WTC11 (cell line): ENCODE data around the gene MAFB. TPM values are rescaled to one million over a fixed set of nuclear protein-coding genes. Genes with fewer than 3 reads are reported as not detected.

Experiments used
- ATAC-seq: fragments of 200-7000 bp; cut with Tn5 transposase; 2 replicates; pipeline ENCODE4 v1.10.0; 2021; ENCODE audit warnings: mild to moderate bottlenecking, moderate library complexity
- CTCF ChIA-PET: fragments of 300-600 bp; sonication (Branson Sonifier 250); formaldehyde crosslinking; loops from one replicate; lab custom pipeline; 2021; ENCODE audit warnings: antibody characterized with exemption; lab: Charles Lee
- POLR2A ChIA-PET: fragments of 350-600 bp; sonication (Branson Sonifier 250); formaldehyde crosslinking; loops from one replicate; lab custom pipeline; 2021; ENCODE audit warnings: antibody characterized with exemption; lab: Charles Lee
- DNase-seq: peaks from one replicate; pipeline ENCODE4 v3.0.0; 2021; ENCODE audit warnings: low spot score
- H3K27ac Mint-ChIP-seq: 2 replicates; pipeline ENCODE4 v1.8.0; 2021; ENCODE audit warnings: mixed read lengths
- H3K27me3 Mint-ChIP-seq: 2 replicates; pipeline ENCODE4 v1.8.0; 2021; ENCODE audit warnings: low read depth, mild to moderate bottlenecking, moderate library complexity, mixed read lengths
- H3K36me3 Mint-ChIP-seq: 2 replicates; pipeline ENCODE4 v1.8.0; 2021; ENCODE audit warnings: mixed read lengths
- H3K4me1 Mint-ChIP-seq: 2 replicates; pipeline ENCODE4 v1.8.0; 2022; ENCODE audit warnings: mixed read lengths
- H3K4me3 Mint-ChIP-seq: 2 replicates; pipeline ENCODE4 v1.8.0; 2021; ENCODE audit warnings: mild to moderate bottlenecking, moderate library complexity, mixed read lengths
- H3K9me3 Mint-ChIP-seq: 2 replicates; pipeline ENCODE4 v1.8.0; 2021; ENCODE audit warnings: mixed read lengths
- ATF3 ChIP-seq: sonication (generic); formaldehyde crosslinking; conservative IDR thresholded peaks from 2 replicates; pipeline ENCODE4 v1.8.1; 2022; ENCODE audit warnings: mild to moderate bottlenecking, missing genetic modification reagents
- CDX4 ChIP-seq: fragments of 250-450 bp; sonication (Bioruptor Pico); IDR thresholded peaks from 2 replicates; pipeline ENCODE4 v1.9.0; 2021; ENCODE audit warnings: moderate library complexity, mild to moderate bottlenecking, inconsistent platforms, borderline replicate concordance
- CTCF ChIP-seq: fragments of 200-600 bp; IDR thresholded peaks from 2 replicates; pipeline ENCODE4 v1.8.0; 2022; ENCODE audit warnings: antibody characterized with exemption
- E2F5 ChIP-seq: sonication (generic); formaldehyde crosslinking; IDR thresholded peaks from 2 replicates; pipeline ENCODE4 v1.8.1; 2022; ENCODE audit warnings: mild to moderate bottlenecking, moderate library complexity, missing genetic modification reagents
- GABPB1 ChIP-seq: sonication (generic); formaldehyde crosslinking; IDR thresholded peaks from 2 replicates; pipeline ENCODE4 v1.8.1; 2023; ENCODE audit warnings: mild to moderate bottlenecking, missing genetic modification reagents
- MAX ChIP-seq: sonication (generic); formaldehyde crosslinking; IDR thresholded peaks from 2 replicates; pipeline ENCODE4 v1.8.0; 2022; ENCODE audit warnings: mild to moderate bottlenecking, missing genetic modification reagents
- NFATC4 ChIP-seq: fragments of 250-450 bp; sonication (Bioruptor Pico); IDR thresholded peaks from 2 replicates; pipeline ENCODE4 v1.9.0; 2021; ENCODE audit warnings: mild to moderate bottlenecking
- NFE2L1 ChIP-seq: sonication (generic); formaldehyde crosslinking; IDR thresholded peaks from 2 replicates; pipeline ENCODE4 v1.8.1; 2023; ENCODE audit warnings: missing genetic modification reagents
- NR2C2 ChIP-seq: sonication (generic); formaldehyde crosslinking; IDR thresholded peaks from 2 replicates; pipeline ENCODE4 v1.8.0; 2022; ENCODE audit warnings: mild to moderate bottlenecking, missing genetic modification reagents
- PRRX2 ChIP-seq: fragments of 250-450 bp; sonication (Bioruptor Pico); IDR thresholded peaks from 2 replicates; pipeline ENCODE4 v1.8.0; 2021; ENCODE audit warnings: mild to moderate bottlenecking
- SP1 ChIP-seq: sonication (generic); formaldehyde crosslinking; conservative IDR thresholded peaks from 2 replicates; pipeline ENCODE4 v1.8.1; 2022; ENCODE audit warnings: missing genetic modification reagents
- TEAD4 ChIP-seq: sonication (generic); formaldehyde crosslinking; IDR thresholded peaks from 2 replicates; pipeline ENCODE4 v1.8.0; 2022; ENCODE audit warnings: mild to moderate bottlenecking, missing genetic modification reagents
- ZBTB21 ChIP-seq: sonication (generic); formaldehyde crosslinking; IDR thresholded peaks from 2 replicates; pipeline ENCODE4 v1.8.1; 2023; ENCODE audit warnings: mild to moderate bottlenecking, missing genetic modification reagents, borderline replicate concordance
- ZBTB43 ChIP-seq: sonication (generic); formaldehyde crosslinking; IDR thresholded peaks from 2 replicates; pipeline ENCODE4 v1.8.1; 2023; ENCODE audit warnings: mild to moderate bottlenecking, missing genetic modification reagents
- ZNF121 ChIP-seq: sonication (generic); formaldehyde crosslinking; IDR thresholded peaks from 2 replicates; pipeline ENCODE4 v1.8.0; 2023; ENCODE audit warnings: missing genetic modification reagents
- ZNF317 ChIP-seq: sonication (generic); formaldehyde crosslinking; IDR thresholded peaks from 2 replicates; pipeline ENCODE4 v1.8.1; 2023; ENCODE audit warnings: low read depth, mild to moderate bottlenecking, moderate library complexity, missing genetic modification reagents, borderline replicate concordance
- ZNF396 ChIP-seq: fragments of 250-450 bp; sonication (Bioruptor Pico); IDR thresholded peaks from 2 replicates; pipeline ENCODE4 v1.8.0; 2021; ENCODE audit warnings: mild to moderate bottlenecking, moderate library complexity, borderline replicate concordance
- total RNA-seq: library from RNA; stranded (reverse); gene quantifications from 3 replicates; pipeline ENCODE4 v1.2.3, GENCODE V29; 2021

The MAFB gene
- total RNA-seq, 1 experiment from 2014 or later, result 5.3 TPM

GRCh38 chr20:40690836-40691565 lies 2.0 kb upstream of the MAFB start:
- POLR2A ChIA-PET, result no interaction called here
- CTCF ChIA-PET, result interaction anchor here (0.8 to 3.4 kb wide), 4 partner anchors 9 to 247 kb away, joined by 3 to 22 read pairs (median 3); no protein-coding TSS in a partner anchor
- Mint-ChIP-seq H3K4me1 (peaks cover 41% of the 10 kb centered on the region), H3K36me3 (peaks cover 3% of the 10 kb centered on the region; the same call in 1 of the 2 replicates), H3K27ac (no peak overlapping the region)
- DNase-seq (no peak), ATAC-seq (no peak)
- TF ChIP-seq ZNF317 (CRISPR knock-in tag) (no peak), ATF3 (no peak), ZNF396 (CRISPR knock-in tag) (no peak), ZNF121 (CRISPR knock-in tag) (0 out of 2 replicates have a peak, but pooled peaks have one; percentile 23), TEAD4 (no peak), PRRX2 (CRISPR knock-in tag) (no peak)
- TF ChIP-seq, all 79 proteins: peak for 1
- Mint-ChIP-seq H3K27me3 (peaks cover 96% of the 10 kb centered on the region), H3K9me3 (no peaks in the 10 kb centered on the region), H3K4me3 (peak overlapping the region; percentile 78)

GRCh38 chr20:40689943-40690835 lies 1.2 kb upstream of the MAFB start:
- CTCF ChIA-PET, result interaction anchor here (0.6 to 3.4 kb wide), 31 partner anchors 9 to 1578 kb away, joined by 3 to 22 read pairs (median 4); no protein-coding TSS in a partner anchor
- ATAC-seq (peak; percentile 55), DNase-seq (peak; percentile 95)
- peaks cover 96% of the 10 kb centered on the region for H3K27me3 Mint-ChIP-seq
- peaks cover 41% of the 10 kb centered on the region for H3K4me1 Mint-ChIP-seq
- H3K9me3 Mint-ChIP-seq, result no peaks in the 10 kb centered on the region
- H3K36me3 Mint-ChIP-seq, result peaks cover 3% of the 10 kb centered on the region; the same call in 1 of the 2 replicates
- no peak overlapping the region for H3K27ac Mint-ChIP-seq
- TF ChIP-seq NFATC4 (CRISPR knock-in tag) (no peak), GABPB1 (CRISPR knock-in tag) (0 out of 2 replicates have a peak, but pooled peaks have one; percentile 16), ZNF317 (CRISPR knock-in tag) (0 out of 2 replicates have a peak, but pooled peaks have one; percentile 26), E2F5 (CRISPR knock-in tag) (0 out of 2 replicates have a peak, but pooled peaks have one; percentile 15), NFE2L1 (0 out of 2 replicates have a peak, but pooled peaks have one; percentile 35), ZBTB21 (CRISPR knock-in tag) (0 out of 2 replicates have a peak, but pooled peaks have one; percentile 13), SP1 (CRISPR knock-in tag) (no peak), ZBTB43 (CRISPR knock-in tag) (0 out of 2 replicates have a peak, but pooled peaks have one; percentile 31), CTCF (peak; percentile 87), CDX4 (no peak), NR2C2 (CRISPR knock-in tag) (no peak), MAX (CRISPR knock-in tag) (peak; percentile 57)
- POLR2A ChIA-PET, result interaction anchor here (1.2 to 1.5 kb wide), 3 partner anchors 17 to 153 kb away, joined by 3 to 5 read pairs (median 3); no protein-coding TSS in a partner anchor
- H3K4me3 Mint-ChIP-seq, result peak overlapping the region; percentile 78
